ENCODE data around the gene SEC22C. TPM values are rescaled to one million over a fixed set of nuclear protein-coding genes. Genes with fewer than 3 reads are reported as not detected.

SEC22C gene
- total RNA-seq, 6 experiments from 2014 or later, result 11.3 to 23.6 (median 13.8) TPM

GRCh38 chr3:42578054-42578453 is 3.7 kb downstream of the SEC22C start:
- intact Hi-C loops (cut with DNase I), result no loop called here
- TF ChIP-seq POLR2A (IDR thresholded peaks at IDR 0.05) (no peak), CTCF (IDR thresholded peaks at IDR 0.05) (no peak)
- no peak overlapping the region for H3K4me3 ChIP-seq
- 96% methylated on average over 4 of the region's 4 CpGs for WGBS (ENCODE audit: insufficient coverage, low coverage, low lambda C conversion rate, missing lambda C conversion rate)
- DNase-seq (no peak), ATAC-seq (no peak)
- H3K9me3 ChIP-seq, result no peaks in the 10 kb centered on the region
- H3K4me1 ChIP-seq, result peaks cover 0 to 11% (median 6%) of the 10 kb centered on the region in 4 donors
- no peaks in the 10 kb centered on the region for H3K27me3 ChIP-seq
- H3K36me3 ChIP-seq, result no peaks in the 10 kb centered on the region
- H3K27ac ChIP-seq, result no peak overlapping the region

- Histone ChIP-seq H3K27me3 (no peaks in the 10 kb centered on the region), H3K27ac (no peak overlapping the region), H3K4me1 (no peaks in the 10 kb centered on the region), H3K9me3 (no peaks in the 10 kb centered on the region), H3K4me3 (no peak overlapping the region), H3K36me3 (no peaks in the 10 kb centered on the region)
- intact Hi-C loops (cut with DNase I), result no loop called here
- TF ChIP-seq POLR2A (IDR thresholded peaks at IDR 0.05) (no peak), CTCF (IDR thresholded peaks at IDR 0.05) (no peak)
- no peak for DNase-seq
- no peak for ATAC-seq
These were observed 6.5 kb downstream of the SEC22C start for GRCh38 chr3:42575137-42575741.

- Histone ChIP-seq H3K4me1 (no peaks in the 10 kb centered on the region), H3K9me3 (no peaks in the 10 kb centered on the region), H3K27ac (no peak overlapping the region), H3K27me3 (no peaks in the 10 kb centered on the region), H3K36me3 (peaks cover 0 to 10% (median 4%) of the 10 kb centered on the region in 4 donors), H3K4me3 (no peak overlapping the region)
- peak in 1 of 3 donors; percentile 25 for DNase-seq
- intact Hi-C loops (cut with DNase I), result no loop called here
- TF ChIP-seq CTCF (IDR thresholded peaks at IDR 0.05) (peak in 3 of 4 donors; percentile 43 to 57 (median 54)), POLR2A (IDR thresholded peaks at IDR 0.05) (no peak)
- ATAC-seq, result peak; percentile 86 to 93 (median 90)
- 49% methylated on average over 3 of the region's 3 CpGs for WGBS (ENCODE audit: insufficient coverage, low coverage, low lambda C conversion rate, missing lambda C conversion rate)
These were observed 9.5 kb downstream of the SEC22C start for GRCh38 chr3:42572278-42572677.

GRCh38 chr3:42569593-42570142 is 12.1 kb downstream of the SEC22C start:
- Histone ChIP-seq H3K36me3 (peaks cover 0 to 10% (median 5%) of the 10 kb centered on the region in 4 donors), H3K4me3 (no peak overlapping the region), H3K9me3 (no peaks in the 10 kb centered on the region), H3K27me3 (no peaks in the 10 kb centered on the region), H3K27ac (no peak overlapping the region), H3K4me1 (no peaks in the 10 kb centered on the region)
- ATAC-seq (no peak), DNase-seq (no peak)
- intact Hi-C loops (cut with DNase I), result no loop called here
- no peak for TF ChIP-seq CTCF (IDR thresholded peaks at IDR 0.05)
- TF ChIP-seq POLR2A (IDR thresholded peaks at IDR 0.05), result no peak
- 64% methylated on average over 1 of the region's 2 CpGs for WGBS (ENCODE audit: insufficient coverage, low coverage, low lambda C conversion rate, missing lambda C conversion rate)
